ENCODE data around the gene SLC41A3.

The SLC41A3 gene

DNA sequence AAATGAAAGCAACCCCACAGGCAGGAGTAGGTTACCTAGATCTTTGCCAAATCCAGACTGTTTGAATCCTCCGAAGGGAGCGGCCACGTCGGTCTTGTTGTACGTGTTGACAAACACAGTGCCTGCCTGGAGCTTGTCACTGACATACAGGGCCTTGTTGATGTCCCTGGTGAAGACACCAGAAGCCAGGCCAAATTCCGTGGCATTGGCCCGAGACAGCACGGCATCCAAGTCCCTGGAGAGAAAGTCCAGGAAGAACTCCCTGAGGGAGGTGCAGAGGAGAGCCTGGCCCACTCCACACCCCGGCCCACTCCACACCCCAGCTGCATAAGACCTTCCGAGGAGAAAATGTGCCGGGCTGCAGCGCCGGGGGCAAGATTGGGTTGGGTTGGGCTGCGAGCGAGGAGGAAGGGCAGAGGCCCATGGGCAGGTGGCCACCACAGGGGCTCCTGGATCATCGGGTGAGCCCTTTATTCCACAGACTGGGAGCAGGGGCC lies 21.8 kb upstream of the SLC41A3 start:
- TF ChIP-seq, protein P1, sequence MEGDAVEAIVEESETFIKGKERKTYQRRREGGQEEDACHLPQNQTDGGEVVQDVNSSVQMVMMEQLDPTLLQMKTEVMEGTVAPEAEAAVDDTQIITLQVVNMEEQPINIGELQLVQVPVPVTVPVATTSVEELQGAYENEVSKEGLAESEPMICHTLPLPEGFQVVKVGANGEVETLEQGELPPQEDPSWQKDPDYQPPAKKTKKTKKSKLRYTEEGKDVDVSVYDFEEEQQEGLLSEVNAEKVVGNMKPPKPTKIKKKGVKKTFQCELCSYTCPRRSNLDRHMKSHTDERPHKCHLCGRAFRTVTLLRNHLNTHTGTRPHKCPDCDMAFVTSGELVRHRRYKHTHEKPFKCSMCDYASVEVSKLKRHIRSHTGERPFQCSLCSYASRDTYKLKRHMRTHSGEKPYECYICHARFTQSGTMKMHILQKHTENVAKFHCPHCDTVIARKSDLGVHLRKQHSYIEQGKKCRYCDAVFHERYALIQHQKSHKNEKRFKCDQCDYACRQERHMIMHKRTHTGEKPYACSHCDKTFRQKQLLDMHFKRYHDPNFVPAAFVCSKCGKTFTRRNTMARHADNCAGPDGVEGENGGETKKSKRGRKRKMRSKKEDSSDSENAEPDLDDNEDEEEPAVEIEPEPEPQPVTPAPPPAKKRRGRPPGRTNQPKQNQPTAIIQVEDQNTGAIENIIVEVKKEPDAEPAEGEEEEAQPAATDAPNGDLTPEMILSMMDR (IDR thresholded peaks at IDR 0.05; ENCODE audit: insufficient read depth, low read length, missing control alignments), result no peak
- no peak overlapping the region for H3K4me3 ChIP-seq (ENCODE audit: low read depth, low read length)
- ChIA-PET CTCF (no interaction called here), POLR2A (no interaction called here)
- no peak for DNase-seq (ENCODE audit: low read depth, low spot score)

DNA sequence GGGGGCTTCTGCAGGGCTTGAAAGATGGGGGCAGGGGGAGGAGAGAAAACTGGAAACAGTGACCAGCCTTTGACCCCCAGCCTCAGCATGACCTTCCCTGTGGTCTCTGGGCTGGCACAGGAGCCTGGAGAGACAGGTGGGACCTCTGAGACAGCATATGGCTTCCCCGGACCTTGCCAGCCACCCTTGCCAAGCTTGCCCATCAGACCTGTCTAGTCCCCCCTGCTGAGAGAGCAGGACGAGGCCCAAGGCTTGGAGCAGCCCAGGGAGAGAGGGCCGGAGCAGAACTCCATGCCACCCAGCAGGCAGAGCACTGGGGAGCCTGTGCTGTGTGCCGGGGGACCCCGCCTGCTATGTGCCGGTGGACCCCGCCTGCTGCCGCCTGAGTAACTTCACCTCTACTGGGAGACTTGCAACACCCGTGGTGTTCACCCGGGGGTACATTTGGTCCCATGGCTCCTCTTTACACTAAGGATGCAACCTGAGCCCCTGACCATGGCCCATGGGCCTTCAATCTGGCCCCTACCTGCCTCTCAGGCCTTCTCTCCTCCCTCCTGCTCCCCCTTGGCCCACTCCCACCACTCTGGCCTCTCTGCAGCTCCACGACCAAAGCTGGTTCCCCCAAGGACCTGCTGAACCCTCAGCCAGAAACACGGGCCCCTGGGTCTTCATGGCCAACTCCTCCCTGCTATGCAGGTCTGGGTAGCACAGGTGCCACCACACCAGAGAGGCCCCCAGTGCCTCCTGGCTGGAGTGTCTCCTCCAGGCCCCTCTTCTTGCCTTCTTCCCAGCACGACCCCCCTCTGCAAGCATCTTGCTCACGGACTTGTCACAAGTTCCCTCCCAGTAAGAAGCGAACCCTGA lies 21.1 kb upstream of the SLC41A3 start:
- DNase-seq (ENCODE audit: low read depth, low spot score), result no peak

GRCh38 chr3:126104028-126104635 lies 20.2 kb upstream of the SLC41A3 start:
- DNase-seq (ENCODE audit: low read depth, low spot score), result no peak
- TF ChIP-seq, protein P1 (IDR thresholded peaks at IDR 0.05; ENCODE audit: insufficient read depth, low read length, missing control alignments), result no peak
- ChIA-PET POLR2A (no interaction called here), CTCF (interaction anchor here (1.4 kb wide), 1 partner anchor 18 kb away, joined by 4 read pairs; no protein-coding TSS in a partner anchor)
- H3K4me3 ChIP-seq (ENCODE audit: low read depth, low read length), result no peak overlapping the region

More for the DNA sequence above, 21.1 kb upstream of the SLC41A3 start:
- POLR2A ChIA-PET, result no interaction called here
- no peak overlapping the region for H3K4me3 ChIP-seq (ENCODE audit: low read depth, low read length)
- CTCF ChIA-PET, result no interaction called here
- TF ChIP-seq, protein P1 (IDR thresholded peaks at IDR 0.05; ENCODE audit: insufficient read depth, low read length, missing control alignments), result no peak

- POLR2A ChIA-PET, result no interaction called here
Observed at GRCh38 chr3:126103121-126104027, 19.4 kb upstream of the SLC41A3 start.

DNA sequence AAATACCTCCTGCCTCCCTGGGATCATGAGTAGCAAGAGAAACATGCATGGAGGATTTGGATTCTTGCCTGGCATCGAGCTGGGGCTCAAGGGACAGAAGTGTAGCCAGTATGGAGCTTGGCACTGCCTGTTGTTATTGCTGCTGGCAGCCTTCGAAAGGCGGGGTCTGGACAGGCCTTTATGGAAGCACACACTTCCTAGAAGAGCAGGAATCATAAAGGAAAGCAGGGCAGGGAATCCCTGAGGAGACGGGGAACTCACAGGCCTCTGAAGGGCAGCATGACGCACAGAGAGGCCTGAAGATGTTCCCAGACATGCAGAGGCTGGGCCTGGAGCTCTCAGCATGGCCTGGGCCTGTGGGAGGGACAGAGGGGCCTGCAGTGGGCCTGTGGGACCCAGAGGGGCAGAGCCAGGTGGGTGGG lies 18.6 kb upstream of the SLC41A3 start:
- DNase-seq (ENCODE audit: low read depth, low spot score), result peak; percentile 34
- CTCF ChIA-PET, result interaction anchor here (0.8 to 3.6 kb wide), 3 partner anchors 17 to 131 kb away, joined by 3 to 16 read pairs (median 4); no protein-coding TSS in a partner anchor
- TF ChIP-seq, protein P1 (IDR thresholded peaks at IDR 0.05; ENCODE audit: insufficient read depth, low read length, missing control alignments), result no peak
- POLR2A ChIA-PET, result no interaction called here
- no peak overlapping the region for H3K4me3 ChIP-seq (ENCODE audit: low read depth, low read length)

More at GRCh38 chr3:126103121-126104027, 19.4 kb upstream of the SLC41A3 start:
- TF ChIP-seq, protein P1 (IDR thresholded peaks at IDR 0.05; ENCODE audit: insufficient read depth, low read length, missing control alignments), result no peak
- no peak overlapping the region for H3K4me3 ChIP-seq (ENCODE audit: low read depth, low read length)
- DNase-seq (ENCODE audit: low read depth, low spot score), result no peak
- CTCF ChIA-PET, result interaction anchor here (1.4 to 3.6 kb wide), 2 partner anchors 17 to 30 kb away, joined by 4 to 16 read pairs; no protein-coding TSS in a partner anchor

Data from AG04449 (cell line).